HG03139 (cell line): Measurements from ENCODE around the gene SETX.
"Not testable (repeated sequence)": the region's sequence is repeated elsewhere in the genome, so short reads cannot be mapped to it uniquely, and the experiment has no call there.

Experiments used
- ATAC-seq: cut with Tn5 transposase; IDR thresholded peaks from one replicate; pipeline ENCODE4 v1.9.1; 2021; ENCODE audit not compliant: unreplicated experiment

The SETX gene

GRCh38 chr9:132293145-132293721 is 61.6 kb downstream of the SETX start:
- ATAC-seq = no peak

DNA sequence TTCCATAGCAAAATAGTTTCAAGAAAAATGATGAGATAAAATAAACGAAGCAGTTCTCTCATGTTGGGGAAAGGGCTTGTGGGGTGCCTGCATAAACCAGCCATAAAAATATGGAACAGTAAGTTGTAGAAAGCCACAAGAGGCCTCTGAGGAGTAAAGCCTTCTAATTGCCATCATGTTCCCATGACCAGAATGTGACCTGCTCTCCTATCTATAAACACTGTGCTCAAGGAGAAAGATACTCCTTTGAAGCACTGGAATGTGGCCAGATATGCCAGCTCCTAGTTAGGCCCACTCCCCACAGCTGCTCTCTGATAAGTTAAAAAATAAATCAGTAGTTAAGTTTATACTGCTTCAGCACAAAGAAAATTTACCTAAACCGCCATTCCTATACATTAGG is 65.8 kb downstream of the SETX start:
- no peak for ATAC-seq

- ATAC-seq = no peak
Observed at GRCh38 chr9:132288361-132288760, 66.4 kb downstream of the SETX start.

- ATAC-seq = no peak
Observed at GRCh38 chr9:132287256-132287760, 67.5 kb downstream of the SETX start.

GRCh38 chr9:132283863-132284262 is 70.9 kb downstream of the SETX start:
- ATAC-seq = no peak

GRCh38 chr9:132283165-132283564 is 71.6 kb downstream of the SETX start:
- no peak for ATAC-seq

- no peak for ATAC-seq
Observed at GRCh38 chr9:132274861-132275260, 79.9 kb downstream of the SETX start.

DNA sequence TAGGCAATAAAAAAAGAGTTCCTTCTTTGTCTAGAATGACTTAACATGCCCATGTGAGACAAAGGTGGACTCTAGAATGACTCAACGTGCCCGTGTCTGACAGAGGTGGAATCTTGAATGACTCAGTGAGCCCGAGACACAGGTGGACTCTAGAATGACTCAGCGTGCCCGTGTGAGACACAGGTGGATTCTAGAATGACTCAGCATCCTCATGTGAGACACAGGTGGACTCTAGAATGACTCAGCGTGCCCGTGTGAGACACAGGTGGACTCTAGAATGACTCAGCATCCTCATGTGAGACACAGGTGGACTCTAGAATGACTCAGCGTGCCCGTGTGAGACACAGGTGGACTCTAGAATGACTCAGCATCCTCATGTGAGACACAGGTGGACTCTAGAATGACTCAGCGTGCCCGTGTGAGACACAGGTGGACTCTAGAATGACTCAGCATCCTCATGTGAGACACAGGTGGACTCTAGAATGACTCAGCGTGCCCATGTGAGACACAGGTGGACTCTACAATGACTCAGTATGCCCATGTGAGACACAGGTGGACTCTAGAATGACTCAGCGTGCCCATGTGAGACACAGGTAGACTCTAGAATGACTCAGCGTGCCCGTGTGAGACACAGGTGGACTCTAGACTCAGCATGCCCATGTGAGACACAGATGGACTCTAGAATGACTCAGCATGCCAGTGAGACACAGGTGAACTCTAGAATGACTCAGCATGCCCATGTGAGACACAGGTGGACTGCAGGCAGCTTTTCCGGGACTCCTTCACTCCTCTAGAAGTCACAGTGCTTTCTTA is 84.9 kb downstream of the SETX start:
- ATAC-seq = not testable (repeated sequence)

- no peak for ATAC-seq
Observed at GRCh38 chr9:132268725-132269352, 85.9 kb downstream of the SETX start.

DNA sequence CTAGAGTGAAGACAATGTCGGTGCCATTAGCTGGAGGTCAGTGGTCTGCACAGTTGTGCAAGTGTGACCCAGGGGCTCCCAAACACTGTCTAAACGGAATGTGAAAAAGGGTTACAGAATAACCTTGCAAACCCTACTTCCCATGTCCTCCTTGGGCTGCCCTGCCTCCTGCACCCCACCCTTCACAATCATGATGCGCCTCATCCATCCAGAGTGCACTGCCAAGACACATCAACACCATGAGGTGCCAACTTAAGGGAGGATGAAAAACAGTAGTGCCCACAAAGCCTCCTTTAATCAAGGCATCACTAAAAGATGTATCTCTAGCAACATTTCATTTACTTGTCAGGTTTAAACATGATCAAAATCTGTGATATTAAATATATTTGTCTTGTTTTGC is 87.1 kb downstream of the SETX start:
- ATAC-seq = no peak

DNA sequence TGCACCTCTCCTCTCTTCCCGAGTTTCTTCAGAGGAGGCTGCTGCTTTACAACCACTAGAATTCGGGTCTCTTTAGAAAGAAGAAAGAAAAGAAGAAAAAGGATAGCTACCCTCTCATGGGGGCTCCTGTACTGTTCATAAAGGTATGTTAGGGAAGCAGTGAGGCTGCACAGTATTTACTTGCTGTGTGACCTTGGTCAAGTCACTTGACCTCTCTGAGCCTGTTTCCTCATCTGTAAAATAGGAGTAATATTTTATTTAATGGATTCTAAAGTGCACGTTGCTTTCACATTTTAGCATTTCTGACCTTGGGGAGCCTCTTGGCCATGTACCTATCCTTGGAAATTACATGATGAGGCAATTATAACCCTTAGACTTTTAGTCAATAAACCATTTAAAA is 88.8 kb downstream of the SETX start:
- ATAC-seq = no peak

DNA sequence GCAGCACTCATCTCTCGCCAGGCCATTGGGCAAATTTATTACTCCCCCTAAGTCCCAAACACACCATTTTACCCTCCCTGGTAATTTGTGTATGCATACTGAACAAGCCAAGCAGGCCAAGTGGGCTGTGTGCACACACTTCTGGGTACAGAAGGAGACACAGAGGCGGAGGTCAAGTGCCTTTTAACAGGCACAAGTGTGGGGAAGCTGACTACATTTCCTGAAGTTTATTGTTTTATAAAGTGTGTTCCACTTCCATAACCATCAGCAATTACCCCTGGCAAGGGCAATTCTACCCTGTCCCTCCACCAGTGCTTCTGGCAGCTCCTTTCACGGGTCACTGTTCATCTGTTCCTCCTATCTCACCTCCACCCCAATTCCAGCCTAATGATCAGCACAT is 93.9 kb downstream of the SETX start:
- no peak for ATAC-seq

GRCh38 chr9:132250324-132251262 is 104.2 kb downstream of the SETX start:
- no peak for ATAC-seq

DNA sequence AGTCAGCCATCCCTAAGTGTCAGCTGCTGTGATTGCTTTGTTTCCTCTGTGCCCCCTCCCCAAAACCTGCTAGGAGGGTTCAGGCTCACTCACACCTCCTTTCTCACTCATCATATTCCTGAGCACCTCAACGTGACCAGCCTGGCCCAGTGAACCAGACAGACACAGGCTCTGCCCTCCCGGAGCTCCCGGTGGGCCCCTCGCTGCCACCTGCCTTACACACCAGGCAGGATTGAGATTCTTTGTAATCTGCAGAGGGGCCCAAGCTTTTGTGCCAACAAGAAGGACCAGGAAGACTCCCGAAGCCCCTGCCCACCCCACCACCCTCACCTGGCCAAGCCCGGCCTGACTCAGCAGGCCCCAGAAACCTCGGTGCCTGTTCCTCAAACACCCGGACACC is 105.1 kb downstream of the SETX start:
- no peak for ATAC-seq

DNA sequence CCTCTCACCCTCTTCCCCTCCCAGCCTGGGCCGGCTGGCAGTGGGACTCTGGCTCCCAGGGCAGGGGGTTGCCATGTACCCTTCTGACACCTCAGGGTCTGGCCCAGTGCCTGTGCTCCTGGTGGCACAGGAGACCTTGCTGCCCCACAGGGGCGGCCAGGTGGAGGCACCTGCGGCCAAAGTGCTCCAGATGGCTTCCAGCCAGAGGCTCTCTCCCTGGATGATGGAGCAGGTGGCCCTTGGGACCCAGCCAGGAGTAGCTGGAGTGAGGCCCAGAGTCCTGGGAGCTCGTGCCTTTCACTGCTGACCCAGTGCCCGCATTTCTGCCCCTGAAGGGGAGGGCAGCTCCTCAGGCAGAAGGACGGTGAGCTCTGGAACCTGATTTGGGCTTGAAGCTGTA is 105.7 kb downstream of the SETX start:
- no peak for ATAC-seq

- ATAC-seq = no peak
Observed at GRCh38 chr9:132247942-132248341, 106.8 kb downstream of the SETX start.

DNA sequence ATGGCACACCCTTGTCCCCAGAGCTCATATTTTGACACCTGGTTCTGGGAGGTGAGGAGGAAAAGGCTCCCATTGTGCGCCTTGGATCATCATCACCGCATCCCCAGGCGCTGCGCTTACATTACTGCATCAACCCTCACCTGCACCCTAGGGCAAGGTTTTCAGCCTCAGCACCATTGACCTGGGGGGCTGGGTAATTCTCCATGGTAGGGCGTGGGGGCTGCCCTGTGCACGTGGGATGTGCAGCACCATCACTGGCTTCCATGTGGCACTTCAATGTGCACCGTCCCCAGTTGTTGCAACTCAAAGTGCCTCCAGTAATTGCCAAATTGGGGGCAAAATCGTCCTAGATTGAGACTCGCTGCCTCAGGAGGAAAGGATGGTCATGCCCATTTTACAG is 109.3 kb downstream of the SETX start:
- no peak for ATAC-seq

DNA sequence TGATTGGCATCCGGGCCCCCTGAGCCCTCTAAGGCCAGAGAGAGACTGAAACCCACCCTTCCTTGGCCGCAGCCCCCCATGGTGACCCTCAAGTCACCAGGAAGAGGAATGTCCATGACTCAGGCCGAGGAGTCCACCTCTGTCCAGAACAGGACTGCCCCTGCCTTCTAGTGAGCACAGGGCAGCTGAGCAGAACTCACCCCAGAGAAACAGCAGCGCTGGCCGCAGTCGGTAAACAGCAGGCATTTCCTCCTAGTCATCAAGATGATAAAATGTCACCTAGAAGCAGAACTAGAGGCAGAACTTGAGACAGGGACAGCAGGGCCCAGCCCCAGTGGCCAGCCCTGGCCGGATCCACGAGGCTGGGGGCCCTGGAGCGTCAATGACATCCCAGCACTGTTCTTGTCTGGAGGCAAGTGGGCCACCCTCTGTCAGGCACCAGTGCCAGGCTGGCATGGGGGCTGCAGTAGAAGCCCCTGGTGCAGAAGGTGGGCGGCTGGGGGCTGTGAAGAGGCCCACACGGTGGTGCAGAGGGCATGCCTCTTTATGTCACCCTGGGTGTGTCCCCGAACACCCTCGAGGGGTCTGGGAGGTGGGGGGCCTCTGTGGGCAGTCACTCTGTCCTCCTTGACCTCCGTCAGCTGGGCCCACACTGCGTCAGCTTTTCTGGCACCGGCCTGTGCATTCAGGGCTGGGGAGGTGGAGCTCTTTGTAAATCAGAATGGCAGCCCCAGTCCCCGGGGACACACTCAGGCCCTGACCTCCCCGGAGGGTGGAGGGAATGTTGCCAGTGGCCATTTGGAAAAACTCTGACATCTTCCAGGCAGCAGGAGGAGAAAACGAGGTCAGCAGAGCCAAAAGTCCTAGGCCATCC is 110.0 kb downstream of the SETX start:
- no peak for ATAC-seq

DNA sequence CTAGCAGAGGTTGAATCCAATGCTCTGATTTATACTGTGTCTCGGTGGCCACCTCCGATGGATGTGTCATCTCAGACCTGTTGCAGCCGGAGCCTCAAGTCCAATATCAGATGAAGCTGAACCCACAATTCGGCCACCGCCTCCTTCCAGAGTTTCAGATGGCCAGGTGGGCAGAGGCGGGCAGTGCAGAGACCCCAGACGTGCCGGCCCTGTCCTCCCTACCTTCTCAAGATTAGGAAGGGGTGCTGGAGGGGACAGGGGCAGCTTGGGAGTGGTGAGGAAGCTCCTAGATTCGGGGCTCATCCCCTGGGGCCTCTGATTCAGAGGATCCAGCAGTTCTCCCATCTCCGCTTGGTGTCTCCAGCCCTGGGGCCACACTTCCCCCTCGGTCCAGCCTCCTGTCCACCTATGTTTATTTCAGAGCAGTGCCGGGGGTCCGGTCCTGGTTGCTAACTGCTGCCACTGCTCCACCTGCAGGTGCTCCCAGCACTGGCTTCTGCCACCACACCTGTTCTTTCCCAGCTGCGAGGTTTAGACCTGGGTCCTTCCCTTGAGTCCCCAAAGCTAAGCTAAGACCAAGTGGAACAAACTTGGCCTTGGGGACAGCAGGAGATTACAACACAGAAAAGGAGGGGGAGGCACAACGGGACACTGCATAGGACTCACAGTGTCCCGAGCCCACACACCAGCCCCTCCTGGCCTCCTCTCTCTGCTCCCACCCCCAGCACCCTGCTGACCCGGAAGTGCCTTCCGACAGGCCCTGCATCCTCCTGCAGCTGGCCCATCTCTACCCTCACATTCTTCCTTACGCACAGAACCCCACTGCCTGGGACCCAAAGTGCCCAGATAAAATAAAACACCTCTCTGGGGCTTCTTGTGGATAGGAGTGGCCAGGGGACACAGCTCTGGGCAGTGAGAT is 111.4 kb downstream of the SETX start:
- no peak for ATAC-seq
